AG09309 (cell line): ENCODE results near the gene RYR2.

Experiments
- DNase-seq: peaks from one replicate; pipeline ENCODE4 v3.0.0-alpha.2; 2010; ENCODE audit warnings: low read depth
- H3K4me3 ChIP-seq: 2 replicates; pipeline ENCODE4 v1.5.1; 2011; ENCODE audit warnings: mild to moderate bottlenecking, low read depth, low read length, moderate library complexity; ENCODE audit not compliant: control insufficient read depth
- TF ChIP-seq, protein P1 (sequence below): IDR thresholded peaks from 2 replicates; pipeline ENCODE4 v1.5.1; 2011; ENCODE audit warnings: mild to moderate bottlenecking, low read depth, low read length, inconsistent platforms; ENCODE audit not compliant: insufficient read depth, control insufficient read depth; ENCODE audit errors: missing control alignments

Gene RYR2

DNA sequence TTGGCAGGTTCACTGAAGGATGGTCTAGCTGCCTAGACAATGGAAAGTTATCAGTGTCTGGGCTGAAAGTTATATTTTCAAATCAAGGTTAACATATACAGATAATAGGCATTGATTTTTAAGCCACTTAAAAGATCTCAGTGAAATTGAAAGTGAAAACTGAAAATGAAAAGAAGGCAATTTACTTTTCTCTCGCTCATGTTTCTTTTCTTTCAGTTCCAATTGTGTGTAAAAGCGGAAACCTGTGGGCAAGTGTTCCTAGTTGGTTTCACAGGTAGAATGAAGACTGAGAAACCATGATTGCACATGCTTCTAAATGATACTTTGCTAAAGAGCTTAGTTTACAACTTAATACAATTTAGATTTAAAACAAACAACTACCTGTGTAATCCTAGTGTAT lies 465.0 kb downstream of the RYR2 start:
- TF ChIP-seq, protein P1, sequence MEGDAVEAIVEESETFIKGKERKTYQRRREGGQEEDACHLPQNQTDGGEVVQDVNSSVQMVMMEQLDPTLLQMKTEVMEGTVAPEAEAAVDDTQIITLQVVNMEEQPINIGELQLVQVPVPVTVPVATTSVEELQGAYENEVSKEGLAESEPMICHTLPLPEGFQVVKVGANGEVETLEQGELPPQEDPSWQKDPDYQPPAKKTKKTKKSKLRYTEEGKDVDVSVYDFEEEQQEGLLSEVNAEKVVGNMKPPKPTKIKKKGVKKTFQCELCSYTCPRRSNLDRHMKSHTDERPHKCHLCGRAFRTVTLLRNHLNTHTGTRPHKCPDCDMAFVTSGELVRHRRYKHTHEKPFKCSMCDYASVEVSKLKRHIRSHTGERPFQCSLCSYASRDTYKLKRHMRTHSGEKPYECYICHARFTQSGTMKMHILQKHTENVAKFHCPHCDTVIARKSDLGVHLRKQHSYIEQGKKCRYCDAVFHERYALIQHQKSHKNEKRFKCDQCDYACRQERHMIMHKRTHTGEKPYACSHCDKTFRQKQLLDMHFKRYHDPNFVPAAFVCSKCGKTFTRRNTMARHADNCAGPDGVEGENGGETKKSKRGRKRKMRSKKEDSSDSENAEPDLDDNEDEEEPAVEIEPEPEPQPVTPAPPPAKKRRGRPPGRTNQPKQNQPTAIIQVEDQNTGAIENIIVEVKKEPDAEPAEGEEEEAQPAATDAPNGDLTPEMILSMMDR = no peak
- no peak for DNase-seq
- no peak overlapping the region for H3K4me3 ChIP-seq

DNA sequence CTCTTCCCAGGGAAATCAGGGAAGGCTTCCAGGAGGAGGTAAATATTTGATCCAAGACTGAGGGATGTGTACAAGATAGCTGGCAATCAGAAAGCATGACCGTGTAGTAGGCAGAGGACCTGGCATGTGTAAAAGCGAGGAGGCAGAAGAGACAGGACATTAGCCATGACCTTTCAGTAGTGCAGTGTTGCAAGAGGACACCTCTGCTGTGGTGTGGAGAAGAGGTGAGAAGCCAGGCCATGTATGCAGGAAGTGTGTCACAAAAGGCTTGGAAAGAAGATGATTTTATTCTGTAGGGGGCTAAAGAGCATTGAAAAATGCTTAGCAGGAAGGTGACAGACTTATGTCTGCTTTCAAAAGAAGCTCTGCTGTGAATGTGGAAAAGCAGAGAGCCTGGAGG lies 467.8 kb downstream of the RYR2 start:
- TF ChIP-seq, protein P1 = no peak
- DNase-seq = no peak

DNA sequence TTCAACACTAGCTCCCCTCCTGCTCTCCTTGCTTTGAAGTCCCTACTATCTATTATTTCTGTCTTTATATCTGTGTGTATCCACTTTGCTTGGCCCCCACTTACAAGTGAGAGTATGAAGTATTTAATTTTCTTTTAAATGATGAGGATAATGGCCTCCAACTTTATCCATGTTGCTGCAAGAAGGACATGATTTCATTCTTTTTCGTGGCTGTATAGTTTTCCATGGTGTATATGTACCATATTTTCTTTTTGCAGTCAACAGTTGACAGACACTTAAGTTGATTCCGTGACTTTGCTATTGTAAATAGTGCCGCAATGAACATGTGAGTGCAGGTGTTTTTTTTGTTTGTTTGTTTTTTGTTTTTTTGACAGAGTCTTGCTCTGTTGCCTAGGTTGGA lies 483.1 kb downstream of the RYR2 start:
- TF ChIP-seq, protein P1 = no peak
- no peak for DNase-seq
- no peak overlapping the region for H3K4me3 ChIP-seq

More for the DNA sequence above, 467.8 kb downstream of the RYR2 start:
- H3K4me3 ChIP-seq = no peak overlapping the region

DNA sequence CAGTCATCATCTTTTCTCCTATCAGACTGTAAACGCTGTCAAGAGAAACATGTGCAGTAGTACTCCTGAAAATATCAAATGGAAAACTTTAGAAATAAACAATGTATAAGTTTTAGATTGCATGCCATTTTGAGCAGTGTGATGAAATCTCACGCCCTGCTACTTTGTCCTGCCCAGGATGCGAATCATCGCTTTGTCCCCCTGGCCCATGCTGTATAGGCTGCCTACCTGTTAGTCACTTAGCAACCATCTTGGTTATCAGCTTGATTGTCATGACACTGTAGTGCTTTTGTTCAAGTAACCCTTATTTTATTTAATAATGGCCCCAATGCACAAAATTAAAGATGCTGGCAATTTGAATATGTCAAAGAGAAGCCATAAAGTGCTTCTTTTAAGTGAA lies 485.8 kb downstream of the RYR2 start:
- TF ChIP-seq, protein P1 = no peak
- H3K4me3 ChIP-seq = no peak overlapping the region
- no peak for DNase-seq

DNA sequence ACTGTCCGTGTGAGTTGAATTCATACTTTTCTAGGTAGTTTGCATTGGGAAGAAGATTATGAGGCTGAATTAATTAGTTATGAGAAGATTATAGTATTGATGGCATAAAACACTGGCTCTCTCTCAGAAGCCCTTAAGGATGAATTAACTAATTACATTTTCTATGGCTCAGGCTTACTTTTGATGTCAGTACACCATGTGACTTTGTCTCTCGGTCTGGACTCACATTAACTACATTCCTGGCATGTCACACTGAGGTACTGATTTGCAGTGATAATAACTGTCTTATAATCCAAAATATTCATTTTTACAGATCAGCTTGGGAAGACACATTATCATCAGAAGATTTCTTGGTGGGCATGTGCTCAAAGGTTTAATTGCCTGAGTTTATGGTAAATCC lies 486.6 kb downstream of the RYR2 start:
- DNase-seq = no peak
- TF ChIP-seq, protein P1 = no peak
- no peak overlapping the region for H3K4me3 ChIP-seq

DNA sequence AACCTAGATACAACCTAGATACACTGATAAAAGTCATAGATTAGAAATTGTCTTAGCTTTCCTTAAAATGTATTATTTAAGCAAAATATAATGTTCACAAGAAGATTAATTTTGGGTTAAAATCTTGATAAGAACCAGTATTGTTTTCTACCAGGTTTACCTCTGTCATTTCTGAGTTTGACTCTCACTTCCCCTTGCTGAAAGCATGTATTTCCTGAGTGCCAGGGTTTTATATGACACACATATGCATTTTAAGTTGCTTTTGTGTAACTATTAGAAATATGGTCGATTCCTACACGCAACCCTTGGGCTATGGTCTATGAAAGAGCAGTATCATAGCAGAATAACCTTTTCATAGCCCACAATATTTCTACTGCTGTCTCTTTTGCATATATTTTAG lies 497.1 kb downstream of the RYR2 start:
- H3K4me3 ChIP-seq = no peak overlapping the region
- TF ChIP-seq, protein P1 = no peak
- no peak for DNase-seq
